ENCODE data around the gene KAZN.

KAZN gene

DNA sequence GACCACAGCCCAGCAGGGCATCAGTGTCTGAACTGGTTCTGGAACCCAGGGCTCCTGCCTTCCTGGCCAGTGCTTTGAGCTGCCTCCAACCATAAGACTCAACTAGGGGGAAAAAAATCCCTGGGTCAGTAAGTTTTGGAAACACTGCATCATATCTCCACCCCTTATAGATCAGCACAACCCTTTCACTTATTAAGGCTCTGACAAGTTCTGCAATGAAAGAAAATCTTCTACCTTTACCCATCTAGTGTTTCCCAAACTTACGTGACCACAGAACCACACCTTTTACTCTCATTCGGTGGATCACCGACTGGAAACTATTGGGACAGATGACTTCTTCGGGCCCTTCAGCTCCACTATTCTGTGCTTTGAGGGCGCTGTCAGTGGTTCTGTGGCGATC lies 476.7 kb downstream of the KAZN start:
- in situ Hi-C loops (cut with HindIII; ENCODE audit: low sequenced_read_pairs), result no loop called here
- no peak for DNase-seq (ENCODE audit: low read depth)
- no peak overlapping the region for H3K4me3 ChIP-seq (ENCODE audit: low read depth, low read length)
- TF ChIP-seq, protein P1, sequence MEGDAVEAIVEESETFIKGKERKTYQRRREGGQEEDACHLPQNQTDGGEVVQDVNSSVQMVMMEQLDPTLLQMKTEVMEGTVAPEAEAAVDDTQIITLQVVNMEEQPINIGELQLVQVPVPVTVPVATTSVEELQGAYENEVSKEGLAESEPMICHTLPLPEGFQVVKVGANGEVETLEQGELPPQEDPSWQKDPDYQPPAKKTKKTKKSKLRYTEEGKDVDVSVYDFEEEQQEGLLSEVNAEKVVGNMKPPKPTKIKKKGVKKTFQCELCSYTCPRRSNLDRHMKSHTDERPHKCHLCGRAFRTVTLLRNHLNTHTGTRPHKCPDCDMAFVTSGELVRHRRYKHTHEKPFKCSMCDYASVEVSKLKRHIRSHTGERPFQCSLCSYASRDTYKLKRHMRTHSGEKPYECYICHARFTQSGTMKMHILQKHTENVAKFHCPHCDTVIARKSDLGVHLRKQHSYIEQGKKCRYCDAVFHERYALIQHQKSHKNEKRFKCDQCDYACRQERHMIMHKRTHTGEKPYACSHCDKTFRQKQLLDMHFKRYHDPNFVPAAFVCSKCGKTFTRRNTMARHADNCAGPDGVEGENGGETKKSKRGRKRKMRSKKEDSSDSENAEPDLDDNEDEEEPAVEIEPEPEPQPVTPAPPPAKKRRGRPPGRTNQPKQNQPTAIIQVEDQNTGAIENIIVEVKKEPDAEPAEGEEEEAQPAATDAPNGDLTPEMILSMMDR (IDR thresholded peaks at IDR 0.05; ENCODE audit: low read depth, low read length, missing control alignments), result no peak

DNA sequence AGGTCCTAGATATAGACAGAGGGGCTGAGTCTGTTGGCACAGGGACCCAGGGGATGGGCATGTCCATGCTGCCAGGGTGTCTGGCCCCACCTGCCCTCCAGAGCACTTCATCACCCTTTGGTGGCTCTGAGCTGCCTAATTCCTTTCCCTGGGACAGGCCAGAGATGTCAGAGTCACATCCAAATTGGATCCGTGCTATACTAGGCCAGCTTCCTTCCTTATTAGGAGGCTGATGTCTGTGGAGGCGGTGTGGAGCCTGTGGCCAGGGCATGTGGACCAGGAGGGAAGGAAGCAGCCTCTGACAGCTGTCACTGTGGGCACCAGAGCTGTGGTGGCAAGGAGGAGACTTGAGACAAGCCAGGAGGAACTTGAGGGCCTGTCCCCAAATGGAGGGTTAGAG lies 477.3 kb downstream of the KAZN start:
- H3K4me3 ChIP-seq (ENCODE audit: low read depth, low read length), result no peak overlapping the region
- TF ChIP-seq, protein P1 (IDR thresholded peaks at IDR 0.05; ENCODE audit: low read depth, low read length, missing control alignments), result no peak
- in situ Hi-C loops (cut with HindIII; ENCODE audit: low sequenced_read_pairs), result no loop called here
- no peak for DNase-seq (ENCODE audit: low read depth)

DNA sequence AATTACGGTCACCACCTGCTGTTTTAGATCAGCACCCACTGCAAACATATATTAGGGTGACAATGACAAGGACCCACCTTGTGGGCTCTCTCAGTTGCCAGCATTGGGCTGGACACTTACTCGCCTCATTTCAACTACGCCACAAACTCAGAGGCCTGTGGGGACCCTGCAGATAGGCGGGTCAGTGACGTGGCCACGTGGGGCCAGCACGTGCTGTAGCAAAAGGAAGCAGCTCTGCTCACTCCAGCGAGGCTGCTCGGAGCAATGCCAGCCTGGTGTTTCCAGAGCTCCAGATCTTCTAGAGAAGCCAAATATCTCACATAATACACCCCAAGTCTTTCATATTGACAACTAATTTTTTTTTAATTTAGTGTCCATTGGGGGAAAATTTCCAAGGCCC lies 478.3 kb downstream of the KAZN start:
- in situ Hi-C loops (cut with HindIII; ENCODE audit: low sequenced_read_pairs), result no loop called here
- H3K4me3 ChIP-seq (ENCODE audit: low read depth, low read length), result no peak overlapping the region
- no peak for DNase-seq (ENCODE audit: low read depth)
- TF ChIP-seq, protein P1 (IDR thresholded peaks at IDR 0.05; ENCODE audit: low read depth, low read length, missing control alignments), result no peak

DNA sequence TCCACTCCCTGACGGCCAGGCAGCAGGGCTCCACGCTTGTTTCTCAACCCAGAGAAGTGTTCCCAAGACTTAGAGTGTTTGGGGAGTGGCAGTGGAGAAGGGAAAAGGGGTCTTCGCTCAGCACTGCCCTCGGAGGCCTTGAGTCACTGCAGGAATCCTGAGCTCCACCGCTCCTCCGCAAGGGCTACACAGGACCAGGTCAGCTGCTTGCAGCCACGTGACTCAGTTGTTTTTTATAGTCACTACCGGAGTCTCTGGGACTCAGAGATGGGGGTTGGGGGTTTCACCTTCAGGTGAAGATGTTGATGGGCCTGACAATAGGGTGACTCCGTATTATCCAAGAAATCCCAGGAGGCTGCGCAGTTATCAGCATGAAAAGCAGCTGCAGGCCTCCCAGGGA lies 478.9 kb downstream of the KAZN start:
- no peak for DNase-seq (ENCODE audit: low read depth)
- TF ChIP-seq, protein P1 (IDR thresholded peaks at IDR 0.05; ENCODE audit: low read depth, low read length, missing control alignments), result no peak
- in situ Hi-C loops (cut with HindIII; ENCODE audit: low sequenced_read_pairs), result no loop called here
- no peak overlapping the region for H3K4me3 ChIP-seq (ENCODE audit: low read depth, low read length)

DNA sequence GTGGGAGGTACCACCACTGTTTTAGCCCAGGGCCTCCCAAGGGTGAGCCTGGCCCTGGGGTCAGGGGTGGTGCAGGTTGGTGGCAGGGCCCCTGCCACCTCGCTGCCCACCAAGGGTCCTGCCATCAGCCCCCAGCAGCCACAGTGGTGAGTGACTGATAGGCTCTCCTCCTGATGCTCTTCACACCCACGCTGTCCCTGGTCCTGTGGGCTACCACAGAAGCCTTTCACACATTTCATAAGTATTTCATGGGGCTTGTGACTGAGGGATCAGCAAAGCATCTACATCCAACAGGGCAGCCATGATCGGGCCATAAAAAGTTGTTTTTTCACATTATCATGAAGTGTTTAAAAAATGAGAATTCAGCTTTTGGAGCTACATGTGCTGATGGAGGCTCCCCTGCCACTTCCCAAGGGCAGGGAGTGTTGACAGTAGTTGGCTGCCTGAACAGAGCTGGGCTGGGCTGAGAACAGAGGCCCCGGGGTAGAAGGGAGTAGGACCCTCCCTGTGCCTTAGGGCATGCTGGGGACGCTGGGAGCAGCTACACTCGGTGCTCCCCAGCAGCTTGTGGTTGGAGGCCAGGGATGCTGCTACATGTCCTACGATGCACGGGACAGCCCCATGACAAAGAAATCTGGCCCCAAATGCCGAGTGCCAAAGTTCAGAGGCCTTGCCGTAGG lies 482.0 kb downstream of the KAZN start:
- TF ChIP-seq, protein P1 (IDR thresholded peaks at IDR 0.05; ENCODE audit: low read depth, low read length, missing control alignments), result no peak
- no peak overlapping the region for H3K4me3 ChIP-seq (ENCODE audit: low read depth, low read length)
- no peak for DNase-seq (ENCODE audit: low read depth)
- in situ Hi-C loops (cut with HindIII; ENCODE audit: low sequenced_read_pairs), result no loop called here

DNA sequence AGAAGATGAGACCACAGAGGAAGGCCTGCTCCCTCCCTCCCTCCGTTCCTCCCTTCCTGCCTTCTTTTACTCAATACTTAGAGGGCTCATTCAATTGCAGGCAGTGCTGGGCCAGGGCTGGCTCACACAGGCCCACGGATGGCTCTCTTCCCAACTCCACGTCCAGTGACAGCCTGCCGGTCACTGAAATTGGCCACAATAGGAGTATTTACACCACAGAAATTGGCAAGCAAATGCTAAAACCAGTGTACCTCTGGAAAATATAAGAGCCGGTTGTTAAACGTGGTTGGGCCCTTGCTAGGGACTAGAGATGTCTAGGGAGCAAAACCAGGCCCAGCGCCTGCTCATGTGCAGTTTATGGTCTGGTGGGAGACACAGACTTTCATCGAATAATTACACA lies 482.6 kb downstream of the KAZN start:
- in situ Hi-C loops (cut with HindIII; ENCODE audit: low sequenced_read_pairs), result no loop called here
- TF ChIP-seq, protein P1 (IDR thresholded peaks at IDR 0.05; ENCODE audit: low read depth, low read length, missing control alignments), result no peak
- no peak overlapping the region for H3K4me3 ChIP-seq (ENCODE audit: low read depth, low read length)
- no peak for DNase-seq (ENCODE audit: low read depth)

All from astrocyte of the cerebellum (primary cell).